Ecto neural progenitor cell (in vitro differentiated cells): ENCODE measurements around the gene RGS3.
A peak's percentile ranks its signal among the peaks of the same experiment; 100 is the strongest.

Experiments used
- DNase-seq: peaks from one replicate; pipeline ENCODE4 v3.0.0-alpha.2; 2018; ENCODE audit warnings: low spot score

RGS3 gene

DNA sequence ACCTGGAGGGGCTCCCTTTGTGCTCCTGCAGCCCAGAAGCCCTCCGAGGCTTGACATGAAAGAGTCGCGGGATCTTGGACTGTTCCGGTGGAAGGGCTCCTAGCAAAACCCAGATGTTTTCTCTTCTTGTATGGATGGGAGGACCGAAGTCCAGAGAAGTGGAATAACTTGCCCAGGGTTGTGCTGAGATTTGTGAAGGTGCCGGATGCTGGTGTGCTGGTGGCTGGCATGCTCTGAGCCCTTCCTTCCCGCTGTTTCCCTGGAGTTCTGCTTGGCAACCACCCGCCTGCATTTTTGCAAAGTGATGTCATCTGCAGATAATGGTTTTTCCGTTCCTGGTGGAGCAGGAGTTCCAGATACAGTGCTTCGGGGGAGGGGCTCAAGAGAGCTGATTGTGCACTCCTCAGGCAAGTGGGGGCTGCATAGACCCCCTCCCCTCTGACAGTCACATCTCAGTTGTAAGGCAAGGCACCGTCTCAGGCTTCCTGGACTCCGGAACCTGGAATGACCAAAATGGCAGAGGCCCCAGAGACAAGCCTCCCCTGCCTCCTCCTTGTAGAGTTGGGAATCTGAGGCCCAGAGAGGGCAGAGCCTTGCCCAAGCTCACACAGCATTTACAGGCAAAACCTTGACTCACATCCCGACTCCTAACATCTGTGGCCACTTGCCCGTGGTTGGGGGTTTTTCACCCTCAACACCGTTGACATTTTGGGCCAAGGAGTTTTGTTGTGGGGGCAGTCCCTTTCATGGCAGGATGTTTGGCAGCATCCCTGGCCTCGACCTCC, 157.0 kb downstream of the RGS3 start:
- peak; percentile 60 for DNase-seq

DNA sequence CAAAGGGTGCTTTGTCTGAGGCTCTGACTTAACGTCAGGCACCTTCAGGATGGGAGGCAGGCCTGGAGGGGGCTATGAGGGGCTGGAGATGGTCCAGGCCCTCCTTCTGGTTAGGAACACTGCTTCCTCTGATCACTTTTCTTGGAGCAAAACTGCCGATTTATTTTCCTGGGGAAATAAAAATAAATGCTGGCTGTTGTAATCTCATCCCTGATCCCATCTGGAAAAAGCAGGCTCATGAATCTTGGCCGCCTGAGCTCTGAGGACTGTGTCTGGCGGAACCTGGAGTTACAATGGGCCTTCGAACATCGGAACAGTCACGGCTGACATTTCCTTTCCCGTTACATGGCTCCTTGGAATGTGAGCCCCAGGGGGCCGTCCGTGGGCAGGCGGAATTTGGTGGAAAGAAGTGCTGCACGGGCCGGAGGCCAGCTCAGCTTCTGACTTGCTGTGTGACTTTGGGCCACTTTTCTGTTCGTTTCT, 157.8 kb downstream of the RGS3 start:
- DNase-seq, result peak; percentile 65

DNA sequence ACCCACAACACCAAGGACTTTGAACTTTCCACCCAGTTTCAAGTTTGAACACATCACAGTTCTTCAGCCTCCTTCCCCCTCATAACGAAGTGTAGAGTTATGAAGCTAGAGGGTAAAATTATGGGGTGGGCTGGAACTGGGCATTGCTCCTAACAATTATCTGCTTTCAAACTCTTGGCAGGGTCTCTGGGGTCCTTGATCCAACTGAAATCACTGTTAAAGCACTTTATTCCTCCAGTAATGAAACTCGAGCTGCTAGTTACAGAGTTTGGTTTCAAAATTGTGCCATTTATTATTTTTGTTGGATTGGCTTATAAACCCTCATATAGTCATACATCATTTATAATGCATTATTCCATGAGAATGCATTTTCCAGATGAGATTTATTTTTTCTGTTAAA, 158.5 kb downstream of the RGS3 start:
- no peak for DNase-seq

DNA sequence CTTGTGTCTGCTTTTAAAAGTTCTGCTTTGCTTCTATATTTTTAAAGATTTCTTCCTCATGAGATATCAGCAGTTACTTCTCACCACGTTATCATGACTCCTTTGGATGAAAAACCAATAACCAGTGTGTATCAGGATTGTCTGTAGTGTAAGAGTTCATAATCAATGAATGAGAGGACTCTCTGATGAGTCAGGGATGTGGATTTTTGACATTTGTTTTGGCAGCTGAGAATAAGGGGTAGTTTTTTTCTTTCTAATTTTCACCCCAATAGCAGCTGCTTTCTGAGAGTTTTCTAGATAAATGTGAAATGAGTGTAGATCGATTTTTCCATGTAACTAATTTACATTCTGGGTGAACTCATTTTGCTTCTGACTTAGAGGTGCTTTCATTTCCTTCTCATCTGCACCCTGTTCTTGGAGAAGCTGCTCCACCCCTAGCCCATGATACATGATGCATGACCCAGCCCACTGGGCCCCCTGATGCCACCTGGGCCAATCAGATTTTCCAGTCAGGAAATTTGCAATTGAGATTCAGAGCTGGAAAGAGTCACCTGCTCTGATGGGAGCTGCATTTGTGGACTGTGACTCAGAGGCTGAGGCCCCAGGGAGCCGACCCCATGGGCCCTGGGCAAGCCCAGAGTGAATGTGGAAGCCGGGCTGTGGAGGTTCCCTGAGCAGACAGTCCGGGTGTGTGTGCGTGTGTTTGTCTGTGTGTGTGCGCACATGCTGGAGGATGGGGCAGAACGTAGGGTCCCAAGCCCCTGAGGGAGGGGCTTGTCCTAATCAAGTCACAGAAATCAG, 159.3 kb downstream of the RGS3 start:
- peak; percentile 57 for DNase-seq

DNA sequence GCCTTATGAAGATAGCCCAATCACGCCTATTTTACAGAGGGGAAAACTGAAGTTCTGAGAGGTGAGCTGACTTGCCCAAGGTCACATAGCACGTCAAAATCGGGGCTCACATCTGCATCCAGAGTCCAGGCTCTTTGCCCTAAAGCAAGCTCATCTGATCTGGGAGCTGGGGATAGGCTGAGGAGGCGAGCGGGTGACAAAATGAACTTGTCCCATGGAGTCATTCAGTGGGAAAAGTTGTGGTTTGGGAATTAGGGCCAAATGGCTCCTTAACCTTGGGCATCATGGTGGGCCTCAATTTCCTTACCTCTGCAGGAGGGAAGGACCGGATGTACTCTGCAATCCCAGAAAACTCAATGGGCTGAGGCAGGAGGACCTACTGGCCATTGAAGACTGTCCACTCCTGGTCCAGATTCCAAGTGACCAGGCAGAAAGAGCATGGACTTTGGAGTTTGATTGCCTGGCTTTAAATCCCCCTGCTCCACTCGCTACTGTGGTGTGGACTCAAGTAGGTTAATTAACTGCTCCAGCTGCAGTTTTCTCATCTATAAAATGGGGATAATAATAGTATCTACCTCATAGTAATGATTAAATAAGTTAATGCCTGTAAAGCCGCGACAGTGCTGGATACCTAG, 160.4 kb downstream of the RGS3 start:
- DNase-seq, result peak; percentile 23

DNA sequence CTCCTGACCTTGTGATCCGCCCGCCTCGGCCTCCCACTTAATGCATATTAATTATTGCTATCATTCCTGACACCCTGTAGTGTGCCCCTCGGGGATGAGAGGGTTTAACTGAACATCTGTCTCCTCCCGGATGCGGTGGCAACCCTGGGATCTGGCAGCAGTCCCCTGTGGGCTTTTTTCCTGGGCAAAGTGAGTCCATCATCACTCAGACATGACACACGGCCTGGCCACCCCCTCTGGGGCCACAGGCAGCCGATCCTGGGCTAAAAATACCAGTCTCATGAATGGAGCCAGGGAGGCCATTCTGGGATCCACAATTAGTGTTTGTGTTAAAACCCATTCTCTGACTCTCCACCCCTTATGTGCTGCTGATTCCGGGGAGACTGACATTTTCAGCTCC, 161.2 kb downstream of the RGS3 start:
- peak; percentile 38 for DNase-seq

DNA sequence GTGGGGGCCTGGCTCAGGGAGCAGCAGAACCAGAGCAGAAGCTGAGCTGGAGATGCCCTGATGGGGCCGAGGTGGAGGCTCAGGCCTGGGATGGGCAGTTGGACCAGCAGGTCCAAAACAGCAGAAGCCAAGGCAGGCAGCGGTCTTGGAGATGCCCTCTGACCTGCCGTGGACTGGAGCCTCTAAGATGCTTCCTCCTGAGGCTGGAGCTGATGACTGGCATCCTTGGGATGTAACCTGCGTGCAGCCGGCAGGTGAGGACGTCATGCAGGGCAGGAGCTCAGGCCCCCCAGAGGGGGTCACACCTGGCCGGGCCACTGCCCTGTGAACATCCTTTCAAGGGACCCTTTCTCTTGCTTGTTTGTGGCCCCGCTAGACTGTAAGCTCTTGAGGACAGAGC, 162.0 kb downstream of the RGS3 start:
- DNase-seq, result peak; percentile 36

DNA sequence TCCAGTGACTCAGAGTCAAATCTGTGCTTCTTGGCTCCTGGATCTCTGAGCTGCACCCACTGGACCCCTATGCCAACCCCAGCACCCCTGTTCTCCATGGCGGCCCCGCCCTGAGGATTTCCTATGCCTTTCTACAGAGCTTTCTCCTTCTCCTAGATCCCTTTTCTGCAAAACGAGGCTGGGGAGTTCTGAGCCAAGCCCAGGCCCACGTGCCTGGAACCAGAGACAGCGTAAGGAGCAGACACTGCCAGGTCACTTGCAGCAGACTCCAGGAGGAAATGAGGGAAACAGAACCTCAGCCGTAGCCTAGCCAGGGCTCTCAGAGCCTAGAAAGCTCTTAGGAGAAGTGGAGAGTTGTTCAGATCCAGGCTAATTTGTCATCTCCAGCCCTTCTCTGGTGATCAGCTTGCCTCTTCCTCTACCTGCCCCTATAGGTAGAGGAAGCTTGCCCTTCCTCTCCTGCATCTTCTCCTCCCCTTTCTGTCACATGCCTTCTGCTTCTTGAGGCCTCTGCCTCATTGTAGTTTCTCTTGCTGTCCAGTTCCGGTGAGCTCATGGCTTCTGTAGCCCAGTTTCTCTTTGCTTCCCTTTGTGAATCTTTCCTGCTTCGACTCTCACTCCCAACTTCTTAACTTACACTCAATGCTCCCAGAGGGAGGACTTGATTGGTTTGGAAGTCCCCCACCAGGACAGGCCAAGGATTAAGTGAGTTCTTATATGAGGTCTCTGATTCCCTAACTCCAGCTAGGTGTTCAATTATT, 163.4 kb downstream of the RGS3 start:
- DNase-seq, result peak; percentile 26

DNA sequence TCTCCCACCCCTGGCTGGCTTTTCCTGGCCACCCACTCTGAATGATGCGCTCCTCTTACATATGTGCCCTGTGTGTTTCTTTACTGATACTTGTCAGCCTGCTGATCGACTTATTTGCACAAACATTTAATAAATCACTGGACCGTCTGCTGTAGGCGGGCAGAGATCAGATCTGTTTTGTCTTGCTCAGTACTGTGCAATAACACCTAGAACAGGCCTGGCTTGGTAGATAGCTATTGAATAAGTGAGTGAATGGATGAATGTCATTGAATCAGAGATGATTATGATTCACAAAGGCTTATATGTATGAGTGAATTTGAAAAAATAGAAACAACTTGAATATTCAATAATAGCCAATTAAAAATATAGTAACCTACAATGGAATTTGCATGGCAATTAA, 165.1 kb downstream of the RGS3 start:
- no peak for DNase-seq

DNA sequence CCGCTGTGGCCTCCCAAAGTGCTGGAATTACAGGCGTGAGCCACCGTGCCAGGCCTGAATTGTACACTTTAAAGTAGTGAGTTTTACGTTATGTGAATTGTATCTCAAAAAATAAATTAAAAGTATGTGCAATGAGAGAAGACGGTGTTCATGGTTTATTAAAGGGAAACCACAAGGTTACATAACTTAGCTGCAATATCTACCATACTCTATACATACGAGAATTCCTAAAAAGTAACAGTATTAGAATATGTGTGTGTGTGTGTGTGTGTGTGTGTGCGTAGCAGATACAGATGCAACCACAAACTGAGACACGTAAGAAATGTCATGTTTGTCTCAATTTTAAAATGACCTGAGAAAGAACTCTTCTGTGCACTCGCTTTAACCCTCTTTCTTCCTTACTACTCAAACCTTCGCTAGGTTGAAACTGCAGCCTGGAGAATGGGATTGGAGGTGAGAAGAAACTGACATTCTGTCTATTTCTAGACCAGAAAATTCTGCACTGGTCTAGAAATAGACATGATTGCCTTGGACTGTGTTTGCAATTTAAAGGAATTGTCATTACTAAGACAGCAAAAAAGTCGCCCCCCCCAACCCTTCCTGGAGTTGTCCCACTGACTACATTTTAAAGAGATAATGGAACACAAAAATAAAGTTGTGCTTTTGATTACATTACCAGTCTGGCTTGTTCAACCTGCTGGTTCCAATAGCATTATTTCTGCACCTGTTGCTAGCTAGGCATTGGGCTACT, 167.0 kb downstream of the RGS3 start:
- DNase-seq, result no peak

DNA sequence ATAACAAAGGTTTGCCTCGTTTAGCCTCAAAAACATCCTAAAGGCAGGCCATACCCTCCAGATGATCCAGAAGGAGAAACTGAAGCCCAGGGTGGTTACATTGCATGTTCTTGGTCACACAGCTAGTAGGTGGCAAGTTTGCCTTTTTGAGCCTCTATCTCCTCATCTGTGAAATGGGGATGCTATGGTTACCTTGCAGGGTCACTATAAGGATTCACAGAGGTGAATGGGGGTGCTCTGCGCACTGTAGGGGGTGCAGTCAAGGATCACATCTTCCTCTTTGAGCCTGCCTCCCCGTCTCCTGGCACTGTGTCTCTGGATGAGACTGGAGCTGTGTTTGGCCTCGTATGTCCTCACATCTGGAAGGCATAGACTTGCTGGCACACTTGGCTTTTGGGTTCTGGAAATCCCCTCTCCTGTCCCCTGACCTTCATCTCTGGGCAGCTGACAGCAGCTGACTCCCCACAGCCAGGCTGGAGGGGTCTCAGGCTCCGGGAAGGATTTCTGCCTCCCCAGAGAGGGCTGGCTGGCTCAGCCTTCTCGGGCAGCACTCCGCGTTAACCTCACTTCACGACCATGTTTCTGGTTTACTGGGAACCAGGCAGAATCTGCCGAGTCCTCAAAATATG, 167.7 kb downstream of the RGS3 start:
- DNase-seq, result no peak

DNA sequence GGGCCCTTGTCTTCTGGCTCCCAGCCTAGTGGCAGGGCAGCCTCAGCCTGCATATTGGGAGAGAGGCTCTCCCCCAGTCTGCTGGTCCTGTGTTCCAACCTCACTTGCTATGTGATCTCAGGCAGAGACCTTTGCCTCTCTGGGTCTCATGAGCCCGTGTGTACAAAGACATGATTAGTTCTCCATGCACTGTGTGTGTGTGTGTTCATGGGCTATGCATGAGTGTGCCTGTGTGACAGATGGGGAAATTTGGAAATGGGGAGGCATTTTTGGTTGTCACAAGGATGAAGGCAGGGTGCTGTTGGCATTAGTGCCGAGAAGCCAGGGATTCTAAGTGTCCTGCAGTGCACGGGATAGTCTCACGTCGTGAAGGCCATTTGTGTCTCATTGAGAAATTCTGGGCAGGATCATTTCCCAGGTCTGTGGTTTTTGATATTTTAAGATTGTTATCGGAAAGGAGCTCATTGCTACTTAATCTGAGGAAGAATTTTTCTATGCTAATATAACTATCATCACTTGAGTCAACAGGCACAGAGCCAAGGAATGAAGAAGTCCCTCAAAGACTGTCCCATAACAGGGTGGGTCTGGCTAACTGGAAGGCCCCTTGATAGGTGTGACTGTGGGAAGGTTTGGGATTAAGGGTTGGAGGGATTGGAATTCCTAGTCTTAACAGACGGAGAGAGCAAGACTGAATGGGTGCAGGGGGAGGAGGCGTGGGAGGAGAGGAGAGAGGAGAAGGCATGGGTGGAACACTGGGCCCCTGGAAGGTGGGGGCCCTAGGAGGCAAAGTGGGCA, 168.5 kb downstream of the RGS3 start:
- DNase-seq, result peak; percentile 31

DNA sequence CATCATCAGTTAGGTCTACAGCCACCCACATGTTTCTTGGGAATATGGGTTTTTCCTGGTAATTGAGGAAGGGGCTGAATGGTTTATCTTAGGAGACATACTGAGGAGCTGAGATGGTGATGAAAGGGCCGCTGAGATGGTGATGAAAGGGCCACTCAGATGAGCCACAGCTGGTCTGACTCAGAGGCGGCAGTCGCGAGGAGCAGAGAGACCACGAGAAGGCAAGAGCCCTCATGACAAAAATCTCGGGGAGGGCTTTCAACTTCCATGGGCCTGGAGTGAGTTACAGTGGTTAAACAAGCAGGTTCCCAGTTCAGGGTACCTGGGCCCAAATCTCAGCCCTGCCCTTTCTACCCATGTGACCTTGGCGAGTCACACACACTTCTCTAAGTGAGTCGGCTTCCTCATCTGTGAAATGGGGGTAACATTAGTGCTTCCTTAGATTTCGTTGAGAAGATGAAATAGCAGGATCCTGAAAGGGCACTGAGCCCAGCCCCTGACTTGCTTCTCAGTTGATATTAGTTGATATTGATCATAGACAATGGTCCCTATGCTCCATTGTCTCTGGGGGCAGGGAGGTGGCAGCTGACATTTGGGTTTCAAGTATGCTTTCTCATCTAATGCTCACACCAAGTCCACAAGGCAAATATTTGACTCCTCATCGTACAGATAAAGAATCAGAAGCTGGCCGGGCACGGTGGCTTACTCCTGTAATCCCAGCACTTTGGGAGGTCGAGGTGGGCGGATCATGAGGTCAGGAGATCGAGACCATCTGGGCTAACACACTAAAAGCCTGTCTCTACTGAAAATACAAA, 169.5 kb downstream of the RGS3 start:
- no peak for DNase-seq

DNA sequence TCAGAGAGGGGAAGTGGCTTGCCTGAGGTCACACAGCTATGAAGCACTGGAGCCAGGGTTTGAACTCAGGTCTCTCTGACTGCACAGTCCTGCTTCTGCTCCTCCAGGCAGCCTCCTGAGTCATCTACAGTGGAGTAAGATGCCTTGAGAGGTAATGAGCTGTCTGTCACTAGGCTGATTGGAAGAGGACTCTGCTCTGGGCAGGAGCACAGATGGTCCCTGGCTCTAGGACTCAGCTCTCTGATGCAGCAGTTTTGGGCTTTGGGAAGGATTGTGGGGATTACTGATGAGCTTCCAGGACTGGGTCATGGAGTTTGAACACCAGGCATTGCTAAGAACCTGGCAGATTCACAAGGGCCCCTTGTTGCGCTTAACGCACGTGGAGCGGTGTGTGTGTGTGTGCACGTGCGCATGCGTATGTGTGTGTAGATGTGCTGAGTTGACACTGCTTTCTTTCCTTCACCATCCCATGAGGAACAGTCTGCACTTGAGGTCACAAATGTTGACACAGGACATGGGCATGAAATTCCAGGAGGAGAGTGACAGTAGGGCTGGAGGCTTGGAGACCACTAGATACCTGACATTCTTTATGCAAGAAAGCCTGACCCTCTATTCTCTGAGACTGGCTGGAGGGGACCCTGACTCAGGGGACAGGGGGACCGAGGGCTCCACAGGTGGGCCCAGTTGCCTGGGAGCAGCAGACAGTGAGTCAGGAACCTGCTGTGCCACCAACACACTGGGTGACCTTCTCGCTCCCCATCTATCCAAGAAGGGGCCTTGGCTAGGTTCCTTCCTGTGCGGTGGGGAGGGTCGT, 170.5 kb downstream of the RGS3 start:
- DNase-seq, result peak; percentile 42

DNA sequence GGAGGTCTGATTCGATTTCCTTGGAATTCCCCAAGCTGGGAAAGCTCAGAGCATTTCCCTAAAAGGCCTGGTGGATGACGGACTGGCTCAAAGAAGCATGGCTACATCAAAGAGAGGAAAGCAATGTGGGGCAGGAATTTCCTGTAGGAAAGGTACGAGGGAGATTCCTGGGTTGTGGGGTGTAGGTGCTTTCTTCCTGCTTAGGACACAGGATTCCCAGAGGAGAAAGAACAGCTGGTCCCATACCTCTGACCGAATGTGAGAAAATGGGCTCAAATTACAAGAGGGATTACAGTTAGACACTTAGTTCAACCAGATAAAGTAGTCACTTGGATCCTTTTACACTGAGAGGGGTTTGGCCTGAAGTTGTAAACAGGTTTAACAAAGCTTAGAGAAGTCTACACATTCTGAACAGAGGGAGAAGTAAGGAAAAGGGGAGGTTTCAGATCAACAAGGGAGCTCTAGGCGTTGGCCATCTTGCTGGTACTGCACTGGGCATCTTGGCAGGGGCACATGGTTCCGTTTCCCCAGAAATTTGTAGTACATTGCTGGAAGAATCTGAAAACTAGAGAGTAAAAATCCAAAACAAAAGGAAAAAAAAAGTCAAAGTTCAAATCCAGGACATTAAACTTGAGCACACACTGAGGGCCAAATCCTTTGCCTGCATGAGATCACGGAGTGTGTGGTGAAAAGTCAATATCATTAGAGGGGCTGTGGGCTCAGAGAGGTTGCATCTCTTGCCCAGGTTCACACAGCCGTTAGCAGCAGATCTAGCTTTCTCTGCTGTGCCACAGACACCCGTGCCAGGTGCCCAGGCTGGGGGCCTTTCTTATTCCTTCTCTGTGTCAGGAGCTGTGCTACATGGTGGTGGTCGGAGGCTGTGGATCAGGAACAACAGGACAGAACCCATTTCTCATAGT, 171.3 kb downstream of the RGS3 start:
- DNase-seq, result no peak

DNA sequence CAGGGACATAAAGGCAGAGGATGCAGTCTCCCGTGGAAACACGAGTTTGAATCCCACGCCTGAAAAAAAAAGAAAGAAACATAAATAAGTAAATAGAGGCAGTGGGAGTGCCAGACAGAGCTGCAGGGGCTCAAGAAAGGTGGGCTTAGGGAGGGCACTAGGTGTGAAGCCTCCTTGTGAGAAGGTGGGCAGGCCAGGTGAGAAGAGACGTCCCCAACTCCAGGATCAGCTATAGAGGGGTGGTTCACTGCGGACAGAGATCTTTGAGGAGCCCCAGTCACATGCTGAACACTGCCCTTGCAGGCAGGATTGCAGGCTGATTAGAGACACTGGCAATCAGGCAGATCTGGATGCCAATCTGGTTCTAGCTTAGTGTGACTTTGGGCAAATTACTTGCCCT, 172.1 kb downstream of the RGS3 start:
- no peak for DNase-seq

DNA sequence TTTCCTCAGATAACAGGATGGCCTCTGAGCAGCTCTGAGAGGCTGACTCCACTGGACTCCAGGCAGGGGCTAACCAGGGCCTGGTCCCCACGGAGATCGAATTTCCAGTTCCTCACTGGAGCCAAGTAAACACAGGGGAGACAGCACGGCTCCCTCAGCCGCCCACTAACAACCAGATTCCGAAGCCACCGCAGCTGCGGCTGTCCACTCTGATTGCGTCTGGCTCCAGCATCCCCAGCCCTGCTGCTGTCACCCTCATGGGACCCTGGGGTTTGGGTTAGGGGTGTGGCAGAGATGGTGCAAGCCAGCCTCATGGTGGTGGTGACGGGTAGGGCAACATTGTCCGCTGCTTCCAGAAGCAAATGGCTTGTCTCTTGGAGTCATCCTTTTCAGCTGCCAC, 172.6 kb downstream of the RGS3 start:
- no peak for DNase-seq
